A549 (cell line): ENCODE data around the gene CCDC185. TPM values are rescaled to one million over a fixed set of nuclear protein-coding genes. Genes with fewer than 3 reads are reported as not detected.

Experiments used
- ATAC-seq, 2 experiments: fragments of 200-7000 bp in 1 of 2; fragments of >200 bp in 1 of 2; cut with Nextera tagmentation in 1 of 2; cut with Tn5 transposase in 1 of 2; 3 replicates each; pipeline versions ENCODE4 v1.8.0 to v1.9.1; 2018 to 2020; ENCODE audit warnings: mild to moderate bottlenecking in 1 of 2, moderate library complexity in 1 of 2
- CTCF ChIA-PET: fragments of 300-600 bp; sonication (Branson Sonifier 250); formaldehyde crosslinking; extraction: SDS; loops from one replicate; lab custom pipeline; 2021; ENCODE audit warnings: antibody characterized with exemption, inconsistent platforms; lab: Yijun Ruan, JAX
- POLR2A ChIA-PET: fragments of 350-600 bp; formaldehyde crosslinking; extraction: SDS; loops from one replicate; lab custom pipeline; 2021; ENCODE audit warnings: antibody characterized with exemption, inconsistent platforms; lab: Yijun Ruan, JAX
- DNase-seq, 2 experiments: peaks; one replicate each; pipeline versions ENCODE4 v3.0.0 to v3.0.0-alpha.2; 2011 to 2016; ENCODE audit warnings: low read depth in 1 of 2, low spot score in 1 of 2
- FAIRE-seq: peaks from 2 replicates; lab custom pipeline; 2011; peaks lifted over from hg19 to GRCh38; lab: Jason Lieb, UNC
- H3K27ac ChIP-seq, 2 experiments: fragments of >200 bp; sonication (Bioruptor Twin); formaldehyde crosslinking; 3 replicates each; pipeline ENCODE4 v1.5.1; 2016 to 2017
- H3K4me1 ChIP-seq: fragments of >200 bp; sonication (Bioruptor Twin); formaldehyde crosslinking; 3 replicates; pipeline ENCODE4 v1.6.1; 2016
- H3K4me2 ChIP-seq: fragments of >200 bp; sonication (Bioruptor Twin); formaldehyde crosslinking; 3 replicates; pipeline ENCODE4 v1.6.1; 2016
- H3K4me3 ChIP-seq: fragments of >200 bp; sonication (Bioruptor Twin); formaldehyde crosslinking; 3 replicates; pipeline ENCODE4 v1.5.1; 2016
- H3K9me3 ChIP-seq: fragments of >200 bp; sonication (Bioruptor Twin); formaldehyde crosslinking; 3 replicates; pipeline ENCODE4 v1.6.1; 2016
- BCL3 ChIP-seq: fragments of >200 bp; sonication (Bioruptor Twin); formaldehyde crosslinking; IDR thresholded peaks from 3 replicates; pipeline ENCODE4 v1.6.1; 2016
- BHLHE40 ChIP-seq: IDR thresholded peaks from 2 replicates; pipeline ENCODE4 v1.6.1; 2012; ENCODE audit warnings: low read depth, low read length, inconsistent platforms
- CEBPB ChIP-seq, 2 experiments: fragments of >200 bp in 1 of 2; sonication (Bioruptor Twin) in 1 of 2; formaldehyde crosslinking in 1 of 2; IDR thresholded peaks; 2 replicates each; pipeline ENCODE4 v1.6.1; 2012 to 2016
- CTCF ChIP-seq: fragments of >200 bp; sonication (Bioruptor Twin); formaldehyde crosslinking; IDR thresholded peaks from 3 replicates; pipeline ENCODE4 v1.5.1; 2016
- EHF ChIP-seq: fragments of 250-450 bp; sonication (Bioruptor Pico); IDR thresholded peaks from 2 replicates; pipeline ENCODE4 v1.5.0; 2020; ENCODE audit warnings: mild to moderate bottlenecking
- ELK1 ChIP-seq: fragments of 150-350 bp; IDR thresholded peaks from 2 replicates; pipeline ENCODE4 v1.6.1; 2014; ENCODE audit warnings: low read depth, mild to moderate bottlenecking, low read length
- EP300 ChIP-seq, 2 experiments: fragments of >200 bp; sonication (Bioruptor Twin); formaldehyde crosslinking; IDR thresholded peaks; 2 replicates in 1 of 2; 3 replicates in 1 of 2; pipeline ENCODE4 v1.6.1; 2016 to 2017
- ESRRA ChIP-seq: fragments of 150-350 bp; IDR thresholded peaks from 2 replicates; pipeline ENCODE4 v1.6.1; 2014; ENCODE audit warnings: mild to moderate bottlenecking, low read length, borderline replicate concordance
- FOSB ChIP-seq: fragments of 250-450 bp; sonication (Bioruptor Pico); IDR thresholded peaks from 2 replicates; pipeline ENCODE4 v1.5.0; 2020; ENCODE audit warnings: mild to moderate bottlenecking, moderate library complexity
- HMGXB4 ChIP-seq: fragments of 250-450 bp; sonication (Bioruptor Pico); IDR thresholded peaks from 2 replicates; pipeline ENCODE4 v1.5.0; 2021; ENCODE audit warnings: mild to moderate bottlenecking, moderate library complexity, borderline replicate concordance
- HOXB13 ChIP-seq: fragments of 250-450 bp; sonication (Bioruptor Pico); IDR thresholded peaks from 2 replicates; pipeline ENCODE4 v1.5.0; 2020; ENCODE audit warnings: low read depth, mild to moderate bottlenecking, moderate library complexity
- JUN ChIP-seq, 2 experiments: fragments of >200 bp; sonication (Bioruptor Twin); formaldehyde crosslinking; IDR thresholded peaks; 2 replicates in 1 of 2; 3 replicates in 1 of 2; pipeline ENCODE4 v1.6.1; 2016 to 2017
- JUNB ChIP-seq: fragments of >200 bp; sonication (Bioruptor Twin); formaldehyde crosslinking; IDR thresholded peaks from 2 replicates; pipeline ENCODE4 v1.6.1; 2016
- KDM5A ChIP-seq: fragments of 200-600 bp; sonication (generic); IDR thresholded peaks from 2 replicates; pipeline ENCODE4 v1.6.1; 2016; ENCODE audit warnings: antibody characterized with exemption, mild to moderate bottlenecking
- MAZ ChIP-seq: fragments of 150-350 bp; IDR thresholded peaks from 2 replicates; pipeline ENCODE4 v1.6.1; 2014; ENCODE audit warnings: antibody characterized with exemption, low read depth, low read length, borderline replicate concordance
- NFE2L2 ChIP-seq: fragments of 150-350 bp; conservative IDR thresholded peaks from 2 replicates; pipeline ENCODE4 v1.6.1; 2014; ENCODE audit warnings: low read length
- NR3C1 ChIP-seq: fragments of >200 bp; sonication (Bioruptor Twin); formaldehyde crosslinking; IDR thresholded peaks from 3 replicates; pipeline ENCODE4 v1.6.1; 2017
- PHF8 ChIP-seq: fragments of 200-600 bp; sonication (generic); IDR thresholded peaks from 2 replicates; pipeline ENCODE4 v1.6.1; 2016; ENCODE audit warnings: low read depth, mild to moderate bottlenecking, antibody characterized with exemption, moderate library complexity, borderline replicate concordance
- POLR2A ChIP-seq: IDR thresholded peaks from 2 replicates; pipeline ENCODE4 v1.6.1; 2012; ENCODE audit warnings: mild to moderate bottlenecking, low read length
- POLR2AphosphoS2 ChIP-seq: conservative IDR thresholded peaks from 2 replicates; pipeline ENCODE4 v1.6.1; 2012; ENCODE audit warnings: low read length, improper control_type of control experiment, inconsistent platforms
- RCOR1 ChIP-seq: fragments of 150-350 bp; IDR thresholded peaks from 2 replicates; pipeline ENCODE4 v1.6.1; 2014; ENCODE audit warnings: antibody characterized with exemption, low read length, low read depth
- SMC3 ChIP-seq: fragments of >200 bp; sonication (Bioruptor Twin); formaldehyde crosslinking; IDR thresholded peaks from 3 replicates; pipeline ENCODE4 v1.6.1; 2018; ENCODE audit warnings: inconsistent platforms
- TFCP2L1 ChIP-seq: fragments of 250-450 bp; sonication (Bioruptor Pico); IDR thresholded peaks from 2 replicates; pipeline ENCODE4 v1.5.0; 2021; ENCODE audit warnings: mild to moderate bottlenecking
- ZFP36 ChIP-seq: fragments of 450-650 bp; IDR thresholded peaks from 2 replicates; pipeline ENCODE4 v1.6.1; 2014; ENCODE audit warnings: borderline replicate concordance; ENCODE audit not compliant: partially characterized antibody
- WGBS: methylation state at CpG from one replicate; pipeline ENCODE4 v1.1.6; 2017; ENCODE audit errors: missing lambda C conversion rate; 5-methylcytosine and 5-hydroxymethylcytosine counted together
- polyA plus RNA-seq, 4 experiments: library from polyadenylated mRNA; depleted of rRNA in 3 of 4; stranded (reverse); fragments of >200 nt; fragmentation: RNase III in 1 of 4; extraction: RNeasy Plus Mini Kit Qiagen cat#74134 plus additional on column Dnase treatment in 1 of 4; gene quantifications; 2 replicates in 3 of 4; 3 replicates in 1 of 4; pipeline ENCODE4 v1.2.3, GENCODE V29; 2011 to 2017
- TF ChIP-seq, protein P1 (sequence below): IDR thresholded peaks from 2 replicates; pipeline ENCODE4 v1.6.1; 2012; ENCODE audit warnings: low read depth, borderline replicate concordance
- TF ChIP-seq, protein P2 (sequence below): IDR thresholded peaks from 2 replicates; pipeline ENCODE4 v1.6.1; 2012

The CCDC185 gene
- polyA plus RNA-seq, 2 of the 4 experiments (the other 2 are of a cell fraction), result 0.04 TPM; not detected in 1

- ChIA-PET POLR2A (no interaction called here), CTCF (interaction anchor here (1.0 kb wide), 2 partner anchors 9 to 18 kb away, joined by 3 read pairs; no protein-coding TSS in a partner anchor)
- H3K4me3 ChIP-seq, result no peak overlapping the region
- ATAC-seq, result no peak
- 60% methylated on average over 4 of the region's 4 CpGs for WGBS
- no peak overlapping the region for H3K27ac ChIP-seq
- no peak for FAIRE-seq
- DNase-seq, result no peak
- TF ChIP-seq KDM5A (no peak), CEBPB (IDR thresholded peaks at IDR 0.05) (no peak), TFCP2L1 (CRISPR knock-in tag) (no peak), NFE2L2 (no peak), ESRRA (no peak), EHF (CRISPR knock-in tag) (no peak), JUNB (no peak), ZFP36 (no peak)
- H3K4me1 ChIP-seq, result no peaks in the 10 kb centered on the region
- no peaks in the 10 kb centered on the region for H3K9me3 ChIP-seq
- no peak overlapping the region for H3K4me2 ChIP-seq
Measured at GRCh38 chr1:223346311-223346710, 46.9 kb upstream of the CCDC185 start.

GRCh38 chr1:223347583-223347982 lies 45.6 kb upstream of the CCDC185 start:
- POLR2A ChIA-PET, result no interaction called here
- ATAC-seq (no peak), DNase-seq (no peak), FAIRE-seq (no peak)
- no peak overlapping the region for H3K4me3 ChIP-seq
- no peaks in the 10 kb centered on the region for H3K4me1 ChIP-seq
- no peaks in the 10 kb centered on the region for H3K9me3 ChIP-seq
- CTCF ChIA-PET, result no interaction called here
- no peak overlapping the region for H3K4me2 ChIP-seq
- H3K27ac ChIP-seq, result no peak overlapping the region
- WGBS, result 56% methylated on average over 4 of the region's 4 CpGs
- no peak for TF ChIP-seq POLR2A
- no peak for TF ChIP-seq NR3C1
- TF ChIP-seq, protein P1, sequence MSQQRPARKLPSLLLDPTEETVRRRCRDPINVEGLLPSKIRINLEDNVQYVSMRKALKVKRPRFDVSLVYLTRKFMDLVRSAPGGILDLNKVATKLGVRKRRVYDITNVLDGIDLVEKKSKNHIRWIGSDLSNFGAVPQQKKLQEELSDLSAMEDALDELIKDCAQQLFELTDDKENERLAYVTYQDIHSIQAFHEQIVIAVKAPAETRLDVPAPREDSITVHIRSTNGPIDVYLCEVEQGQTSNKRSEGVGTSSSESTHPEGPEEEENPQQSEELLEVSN, result no peak
- no peak for TF ChIP-seq MAZ
- no peak for TF ChIP-seq SMC3
- TF ChIP-seq BHLHE40, result no peak
- TF ChIP-seq ELK1, result no peak
- no peak for TF ChIP-seq HMGXB4 (CRISPR knock-in tag)
- TF ChIP-seq, protein P2, sequence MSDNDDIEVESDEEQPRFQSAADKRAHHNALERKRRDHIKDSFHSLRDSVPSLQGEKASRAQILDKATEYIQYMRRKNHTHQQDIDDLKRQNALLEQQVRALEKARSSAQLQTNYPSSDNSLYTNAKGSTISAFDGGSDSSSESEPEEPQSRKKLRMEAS, result no peak
- TF ChIP-seq, all 56 proteins: peak for 0

DNA sequence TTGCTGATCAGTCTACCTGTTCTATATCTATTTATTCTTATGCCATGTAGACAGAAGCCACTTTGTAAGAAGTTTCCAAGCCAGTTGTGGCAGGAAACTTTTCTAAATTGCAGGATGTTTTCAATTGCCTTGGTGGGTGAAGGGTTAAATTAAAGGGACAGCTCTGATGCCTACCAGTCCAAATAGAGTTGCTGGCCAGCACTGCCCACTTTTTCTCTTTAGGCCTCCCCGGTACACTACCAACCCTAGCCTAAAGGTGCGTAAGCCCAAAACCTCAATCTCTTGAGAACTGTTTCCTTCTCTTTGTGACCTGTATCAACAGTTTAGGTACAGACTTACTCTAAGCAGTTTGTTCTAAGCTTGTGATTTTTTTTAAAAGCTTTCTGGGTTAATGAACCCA lies 44.8 kb upstream of the CCDC185 start:
- Histone ChIP-seq H3K9me3 (no peaks in the 10 kb centered on the region), H3K4me3 (no peak overlapping the region), H3K4me2 (no peak overlapping the region), H3K4me1 (no peaks in the 10 kb centered on the region), H3K27ac (no peak overlapping the region)
- 82% methylated on average over 2 of the region's 2 CpGs for WGBS
- TF ChIP-seq JUNB (no peak), HOXB13 (CRISPR knock-in tag) (no peak), HMGXB4 (CRISPR knock-in tag) (no peak), EHF (CRISPR knock-in tag) (no peak), EP300 (IDR thresholded peaks at IDR 0.05) (no peak), JUN (IDR thresholded peaks at IDR 0.05) (no peak), PHF8 (no peak), CEBPB (IDR thresholded peaks at IDR 0.05) (no peak), CTCF (no peak), FOSB (CRISPR knock-in tag) (no peak), POLR2A (no peak), POLR2AphosphoS2 (no peak), BCL3 (no peak), RCOR1 (no peak)
- ChIA-PET CTCF (interaction anchor here (2.0 kb wide), 1 partner anchor 11 kb away, joined by 9 read pairs; no protein-coding TSS in a partner anchor), POLR2A (no interaction called here)
- FAIRE-seq (no peak), DNase-seq (no peak), ATAC-seq (no peak)
